IgD-negative memory B cell (primary cell): ENCODE measurements around the gene PRR5. TPM values are rescaled to one million over a fixed set of nuclear protein-coding genes. Genes with fewer than 3 reads are reported as not detected.

ENCODE experiments used
- H3K27ac Mint-ChIP-seq, 3 donors: one replicate each; pipeline ENCODE4 v1.8.0; 2020 to 2022; ENCODE audit warnings: mild to moderate bottlenecking in 3 of 3, mixed read lengths in 3 of 3, moderate library complexity in 1 of 3
- H3K27me3 Mint-ChIP-seq: one replicate; pipeline ENCODE4 v1.8.0; 2021; ENCODE audit warnings: mixed read lengths
- H3K36me3 Mint-ChIP-seq: one replicate; pipeline ENCODE4 v1.8.0; 2020; ENCODE audit warnings: mild to moderate bottlenecking, mixed read lengths
- H3K4me1 Mint-ChIP-seq, 3 donors: one replicate each; pipeline ENCODE4 v1.8.0; 2020 to 2022; ENCODE audit warnings: mixed read lengths in 3 of 3, mild to moderate bottlenecking in 1 of 3
- H3K4me3 Mint-ChIP-seq, 4 donors: one replicate each; pipeline ENCODE4 v1.8.0; 2020 to 2022; ENCODE audit warnings: mild to moderate bottlenecking in 4 of 4, mixed read lengths in 4 of 4, moderate library complexity in 3 of 4
- H3K9me3 Mint-ChIP-seq, 3 donors: one replicate each; pipeline ENCODE4 v1.8.0; 2020 to 2021; ENCODE audit warnings: mixed read lengths in 3 of 3, mild to moderate bottlenecking in 1 of 3
- polyA plus RNA-seq: library from polyadenylated mRNA; unstranded; fragments of 300-500 nt; fragmentation: Illumina TruSeq; gene quantifications from one replicate; pipeline ENCODE4 v1.2.3, GENCODE V29; 2021

The PRR5 gene
- polyA plus RNA-seq, 1 donor from 2014 or later, result 40.3 TPM

- Mint-ChIP-seq H3K4me1 (peaks cover 0 to 2% (median 0%) of the 10 kb centered on the region in 3 donors), H3K27ac (no peak overlapping the region), H3K27me3 (no peaks in the 10 kb centered on the region), H3K9me3 (no peaks in the 10 kb centered on the region), H3K4me3 (no peak overlapping the region), H3K36me3 (no peaks in the 10 kb centered on the region)
Observed at GRCh38 chr22:44727709-44728108, 25.7 kb downstream of the PRR5 start.

GRCh38 chr22:44728761-44729324 is 26.8 kb downstream of the PRR5 start:
- Mint-ChIP-seq H3K9me3 (no peaks in the 10 kb centered on the region), H3K27ac (no peak overlapping the region), H3K4me3 (no peak overlapping the region), H3K36me3 (no peaks in the 10 kb centered on the region), H3K4me1 (peaks cover 0 to 2% (median 0%) of the 10 kb centered on the region in 3 donors), H3K27me3 (no peaks in the 10 kb centered on the region)

DNA sequence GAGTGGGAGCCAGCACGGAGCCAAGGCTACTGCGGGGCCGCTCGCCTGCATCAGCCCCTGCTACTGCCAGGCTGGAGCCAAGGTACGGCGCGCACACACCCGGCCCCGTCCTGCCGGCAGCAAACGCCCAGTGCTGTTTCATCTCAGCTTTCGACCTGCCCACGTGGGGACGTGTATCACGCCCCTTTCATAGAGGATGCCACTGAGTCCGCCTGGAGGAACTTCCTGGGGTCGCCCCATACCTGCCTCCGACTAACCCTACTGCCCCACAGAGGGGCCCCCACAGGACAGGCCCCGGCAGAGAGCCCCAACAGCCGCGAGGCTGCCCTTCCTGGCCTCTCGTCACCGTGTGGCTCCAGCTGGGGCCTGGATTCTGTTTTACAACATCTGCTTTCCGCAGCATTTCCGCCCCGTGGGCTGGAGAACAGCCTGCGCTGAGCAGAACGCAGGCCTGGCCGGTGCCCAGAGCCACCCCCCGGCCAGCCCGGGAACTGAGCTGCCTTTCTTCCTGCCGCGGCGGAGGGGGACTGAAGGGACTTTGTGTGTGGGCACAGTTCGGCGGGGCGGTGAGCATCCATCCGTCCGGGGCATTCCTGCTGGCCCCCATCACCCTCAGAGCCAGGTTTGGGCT is 27.5 kb downstream of the PRR5 start:
- H3K4me1 Mint-ChIP-seq, result peaks cover 0 to 2% (median 0%) of the 10 kb centered on the region in 3 donors
- H3K9me3 Mint-ChIP-seq, result no peaks in the 10 kb centered on the region
- no peak overlapping the region for H3K4me3 Mint-ChIP-seq
- H3K27ac Mint-ChIP-seq, result no peak overlapping the region
- no peaks in the 10 kb centered on the region for H3K36me3 Mint-ChIP-seq
- no peaks in the 10 kb centered on the region for H3K27me3 Mint-ChIP-seq

DNA sequence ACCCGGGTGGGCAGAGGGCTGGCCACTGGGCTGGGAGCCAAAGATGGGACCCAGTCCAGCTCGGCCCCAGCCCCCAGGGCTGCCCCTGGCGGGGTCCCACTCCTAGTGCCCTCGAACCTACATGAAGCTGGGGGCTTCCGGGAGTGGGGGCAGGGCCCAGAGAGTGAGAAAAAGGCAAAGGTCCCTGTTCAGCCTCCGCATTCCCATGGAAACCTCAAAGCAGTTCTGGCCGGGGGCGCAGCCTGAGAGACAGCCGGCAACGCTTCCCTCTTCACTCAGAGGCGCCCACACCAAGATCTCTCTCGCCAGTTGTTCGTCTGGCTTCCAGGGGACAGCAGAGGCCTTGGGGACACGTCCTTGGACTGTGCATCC is 28.0 kb downstream of the PRR5 start:
- no peak overlapping the region for H3K27ac Mint-ChIP-seq
- H3K27me3 Mint-ChIP-seq, result no peaks in the 10 kb centered on the region
- H3K36me3 Mint-ChIP-seq, result no peaks in the 10 kb centered on the region
- no peaks in the 10 kb centered on the region for H3K9me3 Mint-ChIP-seq
- peaks cover 0 to 2% (median 0%) of the 10 kb centered on the region in 3 donors for H3K4me1 Mint-ChIP-seq
- H3K4me3 Mint-ChIP-seq, result no peak overlapping the region

- Mint-ChIP-seq H3K36me3 (no peaks in the 10 kb centered on the region), H3K27me3 (no peaks in the 10 kb centered on the region), H3K9me3 (no peaks in the 10 kb centered on the region), H3K27ac (peak overlapping the region in 1 of 3 donors; percentile 9), H3K4me3 (no peak overlapping the region), H3K4me1 (peaks cover 0 to 2% (median 0%) of the 10 kb centered on the region in 3 donors)
Observed at GRCh38 chr22:44730490-44731356, 28.7 kb downstream of the PRR5 start.

GRCh38 chr22:44731357-44731970 is 29.5 kb downstream of the PRR5 start:
- Mint-ChIP-seq H3K9me3 (no peaks in the 10 kb centered on the region), H3K27me3 (no peaks in the 10 kb centered on the region), H3K36me3 (no peaks in the 10 kb centered on the region), H3K4me3 (no peak overlapping the region), H3K4me1 (peaks cover 0 to 5% (median 0%) of the 10 kb centered on the region in 3 donors), H3K27ac (peak overlapping the region in 1 of 3 donors; percentile 9)

DNA sequence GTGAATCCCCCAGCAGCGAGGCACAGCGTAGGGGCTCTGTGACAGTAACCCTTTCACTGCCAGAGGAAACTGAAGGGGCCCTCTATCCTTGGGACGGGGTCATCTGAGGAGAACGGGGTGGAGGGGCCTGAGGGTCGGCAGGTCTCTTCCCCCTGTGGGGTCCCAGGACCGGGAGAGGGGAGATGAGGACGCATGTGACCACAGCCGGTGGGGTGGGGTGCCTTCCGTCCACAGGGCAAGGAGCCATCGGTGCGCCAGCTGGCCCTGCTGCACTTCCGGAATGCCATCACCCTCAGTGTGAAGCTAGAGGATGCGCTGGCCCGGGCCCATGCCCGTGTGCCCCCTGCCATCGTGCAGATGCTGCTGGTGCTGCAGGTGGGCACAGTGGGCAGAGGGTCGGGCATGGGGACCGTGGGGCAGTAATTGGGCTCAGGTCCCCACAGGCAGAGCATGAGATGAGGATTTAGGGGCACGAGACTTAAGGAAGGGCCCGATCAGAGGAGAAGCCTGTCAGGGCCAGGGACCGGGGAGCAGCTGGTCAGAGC is 30.1 kb downstream of the PRR5 start:
- Mint-ChIP-seq H3K27ac (no peak overlapping the region), H3K4me1 (peaks cover 0 to 5% (median 0%) of the 10 kb centered on the region in 3 donors), H3K36me3 (no peaks in the 10 kb centered on the region), H3K9me3 (no peaks in the 10 kb centered on the region), H3K4me3 (no peak overlapping the region), H3K27me3 (no peaks in the 10 kb centered on the region)

DNA sequence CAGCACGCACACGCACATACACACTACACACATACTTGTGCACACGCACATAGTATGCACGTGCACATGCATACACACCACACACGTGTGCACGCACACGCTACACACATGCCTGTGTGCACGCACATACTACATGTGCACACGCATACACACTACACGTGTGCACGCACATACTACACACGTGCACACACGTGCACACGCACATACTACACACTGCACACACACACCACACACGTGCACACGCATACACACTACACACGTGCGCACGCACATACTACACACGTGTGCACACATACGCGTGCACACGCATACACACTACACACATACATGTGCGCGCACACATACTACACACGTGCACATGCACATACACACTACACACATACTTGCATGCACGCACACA is 30.7 kb downstream of the PRR5 start:
- Mint-ChIP-seq H3K4me3 (no peak overlapping the region), H3K9me3 (no peaks in the 10 kb centered on the region), H3K36me3 (no peaks in the 10 kb centered on the region), H3K27ac (no peak overlapping the region), H3K4me1 (peaks cover 0 to 5% (median 0%) of the 10 kb centered on the region in 3 donors), H3K27me3 (no peaks in the 10 kb centered on the region)

DNA sequence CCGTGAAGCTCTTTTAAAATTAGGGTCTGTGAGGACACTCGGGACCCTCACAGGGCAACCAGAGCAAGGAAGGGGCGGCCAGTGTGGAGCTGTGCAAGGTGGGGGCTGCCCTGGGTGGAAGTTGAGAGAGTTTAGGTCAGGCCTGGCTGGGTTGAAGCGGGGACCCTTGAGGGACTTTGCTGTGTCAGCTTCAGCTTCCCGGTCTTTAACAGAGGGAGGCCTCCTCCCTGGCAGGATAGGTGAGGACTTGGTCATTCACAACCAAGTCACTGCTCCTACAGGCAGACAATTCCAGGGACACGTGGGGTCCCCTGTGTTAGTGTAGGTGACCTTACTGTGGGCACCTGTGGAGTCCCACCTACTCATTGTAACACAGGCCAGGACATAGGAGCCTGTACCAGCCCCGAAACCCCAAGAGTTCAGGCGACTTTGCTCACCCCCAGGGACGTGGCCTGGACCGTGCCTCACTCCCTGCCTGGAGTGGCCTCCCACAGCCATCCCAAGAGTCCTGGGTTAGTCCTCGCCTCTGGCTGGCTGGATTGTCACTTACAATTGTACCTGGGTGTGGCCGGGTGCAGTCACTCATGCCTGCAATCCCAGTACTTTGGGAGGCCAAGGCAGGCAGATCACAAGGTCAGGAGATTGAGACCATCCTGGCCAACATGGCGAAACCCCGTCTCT is 31.6 kb downstream of the PRR5 start:
- Mint-ChIP-seq H3K9me3 (peaks cover 0 to under 1% (median 0%) of the 10 kb centered on the region in 3 donors), H3K4me3 (no peak overlapping the region), H3K4me1 (peaks cover 0 to 5% (median 0%) of the 10 kb centered on the region in 3 donors), H3K27me3 (no peaks in the 10 kb centered on the region), H3K36me3 (no peaks in the 10 kb centered on the region), H3K27ac (no peak overlapping the region)

- Mint-ChIP-seq H3K9me3 (peaks cover 0 to 3% (median 0%) of the 10 kb centered on the region in 3 donors), H3K4me1 (peaks cover 0 to 5% (median 0%) of the 10 kb centered on the region in 3 donors), H3K36me3 (no peaks in the 10 kb centered on the region), H3K27me3 (no peaks in the 10 kb centered on the region), H3K4me3 (no peak overlapping the region), H3K27ac (no peak overlapping the region)
Observed at GRCh38 chr22:44734278-44734677, 32.3 kb downstream of the PRR5 start.

DNA sequence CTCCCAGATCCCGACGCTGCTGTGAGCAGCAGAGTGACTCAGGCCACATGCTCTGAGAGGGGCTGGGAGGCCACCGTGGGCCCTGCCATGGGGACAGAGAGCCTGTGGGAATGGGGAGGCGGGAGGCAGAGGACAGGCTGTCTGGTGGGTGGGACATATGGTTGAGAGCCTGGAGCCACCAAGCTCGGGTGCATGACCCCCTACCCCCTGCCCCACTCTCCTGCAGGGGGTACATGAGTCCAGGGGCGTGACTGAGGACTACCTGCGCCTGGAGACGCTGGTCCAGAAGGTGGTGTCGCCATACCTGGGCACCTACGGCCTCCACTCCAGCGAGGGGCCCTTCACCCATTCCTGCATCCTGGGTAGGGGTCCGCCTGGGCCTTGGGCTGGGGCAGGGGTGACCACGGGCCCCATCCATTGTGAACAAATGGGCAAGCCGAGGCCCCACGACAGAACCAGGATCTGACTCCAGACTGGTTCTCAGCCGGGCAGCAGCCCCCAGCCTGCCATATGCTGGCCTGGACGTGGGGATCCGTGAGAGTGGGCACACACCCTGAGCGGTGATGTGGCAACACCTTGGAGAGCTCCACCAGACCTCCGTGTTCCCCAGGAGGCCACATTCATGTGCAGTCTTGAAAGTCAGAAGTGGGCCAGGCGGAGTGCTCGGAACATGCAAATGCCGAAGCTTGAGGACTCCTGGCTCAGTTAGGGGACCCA is 33.0 kb downstream of the PRR5 start:
- peaks cover 0 to 3% (median 0%) of the 10 kb centered on the region in 3 donors for H3K9me3 Mint-ChIP-seq
- peak overlapping the region in 1 of 4 donors; percentile 60 for H3K4me3 Mint-ChIP-seq
- H3K27ac Mint-ChIP-seq, result no peak overlapping the region
- H3K27me3 Mint-ChIP-seq, result no peaks in the 10 kb centered on the region
- no peaks in the 10 kb centered on the region for H3K36me3 Mint-ChIP-seq
- peaks cover 0 to 5% (median 0%) of the 10 kb centered on the region in 3 donors for H3K4me1 Mint-ChIP-seq

DNA sequence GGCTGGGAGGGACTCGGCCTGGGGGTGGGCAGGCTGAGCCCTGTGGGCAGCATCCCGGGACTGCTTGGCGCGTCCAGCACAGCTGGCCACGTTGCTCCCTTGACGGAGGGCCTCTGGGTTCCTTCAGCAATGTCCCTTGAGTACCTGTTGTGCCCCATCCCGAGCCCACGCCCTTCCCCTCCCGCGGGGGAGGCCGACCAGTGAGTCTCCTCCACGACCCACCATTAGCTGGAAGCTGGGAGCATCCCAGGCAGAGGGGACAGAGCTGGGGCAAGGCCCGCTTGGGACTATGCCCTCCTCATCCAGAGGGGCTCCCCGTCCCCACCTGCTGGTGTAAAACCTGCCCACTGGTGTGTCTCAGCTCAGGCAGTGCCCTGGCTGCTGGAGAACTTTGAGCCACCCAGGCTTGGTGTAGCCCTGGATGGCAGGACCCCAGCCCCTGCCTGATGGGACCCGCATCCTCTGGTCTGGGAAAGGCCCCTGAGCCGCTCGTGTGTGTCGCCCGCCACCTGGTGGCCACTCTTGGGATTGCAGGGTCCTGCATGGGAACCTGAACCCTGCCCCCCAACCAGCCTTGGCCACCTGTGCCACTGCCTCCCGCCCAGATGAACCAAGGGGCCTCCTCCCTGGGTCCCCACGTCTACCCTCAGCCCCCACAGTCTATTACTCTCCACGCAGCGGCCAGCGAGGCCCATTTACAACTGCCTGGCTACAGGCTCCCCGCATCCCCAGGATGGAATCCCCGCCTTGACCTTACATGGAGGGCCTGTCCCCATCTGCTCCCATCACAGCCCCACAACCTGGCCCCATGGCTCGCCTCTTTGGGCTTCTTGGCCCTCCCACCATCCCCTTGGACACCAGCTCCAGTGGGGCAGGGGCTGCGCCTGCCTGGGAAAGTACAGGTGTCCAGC is 33.8 kb downstream of the PRR5 start:
- Mint-ChIP-seq H3K27ac (peak overlapping the region in 1 of 3 donors; percentile 64), H3K27me3 (no peaks in the 10 kb centered on the region), H3K36me3 (no peaks in the 10 kb centered on the region), H3K4me1 (peaks cover 0 to 4% (median 0%) of the 10 kb centered on the region in 3 donors), H3K9me3 (peaks cover 0 to 3% (median 0%) of the 10 kb centered on the region in 3 donors), H3K4me3 (no peak overlapping the region)
